Tibial artery (tissue), 4 donors: Measurements from ENCODE around the gene HPRT1.

Source experiments
- DNase-seq, 2 donors: peaks; one replicate each; pipeline ENCODE4 v3.0.0-alpha.2; 2019
- H3K27ac ChIP-seq, 2 donors: fragments of 200-600 bp; sonication (generic) in 1 of 2; 1 replicate in 1 of 2; 2 replicates in 1 of 2; pipeline ENCODE4 v1.5.1; 2018 to 2019; ENCODE audit warnings: mild to moderate bottlenecking in 1 of 2
- H3K27me3 ChIP-seq, 2 donors: fragments of 200-600 bp; sonication (generic) in 1 of 2; one replicate each; pipeline versions ENCODE4 v1.5.1 to v1.6.0; 2016 to 2019
- H3K36me3 ChIP-seq, 3 donors: fragments of 200-600 bp; sonication (generic) in 2 of 3; one replicate each; pipeline ENCODE4 v1.5.1; 2016 to 2019; ENCODE audit warnings: mild to moderate bottlenecking in 2 of 3
- H3K4me1 ChIP-seq, 4 donors: fragments of 200-600 bp; sonication (generic) in 2 of 4; 1 replicate in 3 of 4; 2 replicates in 1 of 4; pipeline ENCODE4 v1.5.1; 2016 to 2019
- H3K4me3 ChIP-seq, 2 donors: fragments of 200-600 bp; sonication (generic) in 1 of 2; 1 replicate in 1 of 2; 2 replicates in 1 of 2; pipeline ENCODE4 v1.5.1; 2018 to 2019; ENCODE audit warnings: mild to moderate bottlenecking in 2 of 2
- H3K9me3 ChIP-seq, 3 donors: fragments of 200-600 bp; sonication (generic) in 1 of 3; one replicate each; pipeline ENCODE4 v1.5.1; 2016 to 2019
- intact Hi-C: fragments of 100-400 bp; cut with DNase I; formaldehyde crosslinking; loops from one replicate; pipeline ENCODE4 v1.15.0; 2023; ENCODE audit warnings: low total_unique reads
- TF ChIP-seq, protein P1 (sequence below), 2 experiments: fragments of 200-600 bp in 1 of 2; fragments of 450-650 bp in 1 of 2; IDR thresholded peaks; one replicate each; pipeline ENCODE4 v1.5.1; 2017 to 2019; ENCODE audit warnings: antibody characterized with exemption in 2 of 2, mild to moderate bottlenecking in 1 of 2, moderate library complexity in 1 of 2

HPRT1 gene

DNA sequence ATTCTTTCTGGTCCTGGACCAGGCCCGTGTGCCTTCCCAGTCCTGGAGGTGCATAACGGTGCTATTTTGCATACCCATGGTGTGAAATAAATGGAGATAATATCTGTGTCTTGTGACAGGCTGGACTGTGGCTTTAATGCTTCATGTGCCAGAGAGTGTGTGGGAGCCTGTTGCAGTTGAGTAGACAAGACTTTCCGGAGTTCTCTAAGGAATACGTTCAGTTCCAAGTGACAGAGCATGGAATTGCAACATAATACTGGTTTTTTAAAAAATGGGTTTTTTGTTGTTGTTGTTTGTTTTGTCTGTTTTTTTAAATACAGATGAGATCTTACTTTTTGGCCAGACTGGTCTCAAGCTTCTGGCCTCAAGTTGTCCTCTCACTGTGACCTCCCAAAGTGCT, 74.0 kb downstream of the HPRT1 start:
- Histone ChIP-seq H3K4me3 (no peak overlapping the region), H3K9me3 (no peaks in the 10 kb centered on the region), H3K27ac (no peak overlapping the region), H3K36me3 (no peaks in the 10 kb centered on the region), H3K27me3 (no peaks in the 10 kb centered on the region), H3K4me1 (no peaks in the 10 kb centered on the region)
- intact Hi-C loops = no loop called here
- TF ChIP-seq, protein P1, sequence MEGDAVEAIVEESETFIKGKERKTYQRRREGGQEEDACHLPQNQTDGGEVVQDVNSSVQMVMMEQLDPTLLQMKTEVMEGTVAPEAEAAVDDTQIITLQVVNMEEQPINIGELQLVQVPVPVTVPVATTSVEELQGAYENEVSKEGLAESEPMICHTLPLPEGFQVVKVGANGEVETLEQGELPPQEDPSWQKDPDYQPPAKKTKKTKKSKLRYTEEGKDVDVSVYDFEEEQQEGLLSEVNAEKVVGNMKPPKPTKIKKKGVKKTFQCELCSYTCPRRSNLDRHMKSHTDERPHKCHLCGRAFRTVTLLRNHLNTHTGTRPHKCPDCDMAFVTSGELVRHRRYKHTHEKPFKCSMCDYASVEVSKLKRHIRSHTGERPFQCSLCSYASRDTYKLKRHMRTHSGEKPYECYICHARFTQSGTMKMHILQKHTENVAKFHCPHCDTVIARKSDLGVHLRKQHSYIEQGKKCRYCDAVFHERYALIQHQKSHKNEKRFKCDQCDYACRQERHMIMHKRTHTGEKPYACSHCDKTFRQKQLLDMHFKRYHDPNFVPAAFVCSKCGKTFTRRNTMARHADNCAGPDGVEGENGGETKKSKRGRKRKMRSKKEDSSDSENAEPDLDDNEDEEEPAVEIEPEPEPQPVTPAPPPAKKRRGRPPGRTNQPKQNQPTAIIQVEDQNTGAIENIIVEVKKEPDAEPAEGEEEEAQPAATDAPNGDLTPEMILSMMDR (IDR thresholded peaks at IDR 0.05) = no peak
- no peak for DNase-seq

DNA sequence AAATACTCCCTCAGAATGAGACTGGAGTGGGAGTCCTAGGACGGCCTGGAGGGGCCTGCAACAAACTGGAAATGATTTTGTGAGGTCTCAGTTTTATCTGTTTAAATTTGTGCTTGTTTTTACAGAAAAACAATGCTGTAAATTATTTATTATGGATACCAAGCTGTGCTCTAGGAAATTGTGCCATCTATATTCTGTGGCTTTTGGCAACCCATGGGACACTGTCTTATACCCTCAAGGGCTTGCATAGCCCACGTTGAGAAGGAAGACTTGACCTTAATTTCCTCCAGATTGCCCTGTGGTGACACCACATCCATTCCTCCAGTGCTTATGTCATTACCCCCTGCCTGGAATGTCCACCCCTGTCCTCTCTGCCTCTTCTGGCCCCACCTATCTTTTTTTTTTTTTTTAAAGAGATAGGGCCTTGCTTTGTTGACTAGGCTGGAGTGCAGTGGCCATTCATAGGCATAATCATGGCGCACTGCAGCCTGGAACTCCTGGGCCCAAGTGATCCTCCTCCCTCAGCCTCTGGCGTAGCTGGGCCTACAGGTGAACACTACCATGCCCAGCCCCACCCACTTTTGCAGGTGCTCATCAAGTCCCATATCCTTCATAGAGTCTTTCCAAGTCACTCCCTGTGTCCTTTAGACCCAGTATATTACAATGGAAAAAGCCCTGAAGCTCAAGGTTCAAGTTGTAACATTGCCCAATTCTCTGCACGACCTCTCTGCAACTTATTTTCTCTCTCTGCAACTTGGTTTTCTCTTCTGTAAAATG, 77.4 kb downstream of the HPRT1 start:
- TF ChIP-seq, protein P1 (IDR thresholded peaks at IDR 0.05) = no peak
- intact Hi-C loops = no loop called here
- H3K27ac ChIP-seq = no peak overlapping the region

DNA sequence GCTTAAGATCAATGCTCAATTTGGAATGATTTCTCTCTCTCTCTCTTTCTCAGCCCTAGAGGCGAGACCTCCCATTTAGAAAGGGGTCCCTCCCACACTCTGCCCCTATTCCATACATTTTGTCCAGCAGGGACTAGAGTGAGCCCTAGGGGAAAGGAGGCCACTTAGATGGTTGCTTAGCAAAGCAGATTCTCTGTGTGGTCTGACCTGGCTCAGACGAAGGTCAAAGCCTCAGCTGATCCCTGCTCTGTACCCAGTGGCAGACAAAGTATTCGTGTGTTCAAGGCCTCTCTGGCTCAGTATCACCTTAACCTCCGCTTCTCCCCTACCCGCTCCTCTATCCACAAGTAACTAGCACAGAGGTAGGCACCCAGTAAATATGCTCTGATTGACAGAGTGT, 78.4 kb downstream of the HPRT1 start:
- no peak for DNase-seq
- Histone ChIP-seq H3K27ac (no peak overlapping the region), H3K4me3 (no peak overlapping the region), H3K27me3 (no peaks in the 10 kb centered on the region), H3K9me3 (no peaks in the 10 kb centered on the region), H3K36me3 (no peaks in the 10 kb centered on the region), H3K4me1 (no peaks in the 10 kb centered on the region)
- intact Hi-C loops = no loop called here
- TF ChIP-seq, protein P1 (IDR thresholded peaks at IDR 0.05) = no peak

More for the DNA sequence above, 77.4 kb downstream of the HPRT1 start:
- Histone ChIP-seq H3K9me3 (no peaks in the 10 kb centered on the region), H3K36me3 (no peaks in the 10 kb centered on the region), H3K27me3 (no peaks in the 10 kb centered on the region), H3K4me3 (no peak overlapping the region), H3K4me1 (no peaks in the 10 kb centered on the region)
- no peak for DNase-seq

DNA sequence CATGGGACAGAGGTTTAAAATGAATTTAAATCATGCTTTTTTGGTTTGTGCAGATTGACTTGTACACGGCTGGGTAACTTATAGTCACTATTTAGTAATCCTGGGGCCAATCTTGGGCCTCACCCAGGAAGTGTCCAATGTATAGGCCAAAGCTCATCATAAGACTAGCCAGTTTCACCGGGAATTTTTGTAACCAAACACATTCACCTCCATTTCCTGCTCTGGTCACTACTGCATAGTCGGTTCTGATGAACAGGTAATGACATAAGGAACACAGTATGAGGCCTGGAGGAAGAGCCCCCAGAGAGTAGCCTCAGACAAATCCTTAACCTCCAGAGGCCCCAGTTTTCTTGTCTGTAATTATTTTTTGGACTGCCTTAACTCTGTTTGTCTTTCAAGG, 81.9 kb downstream of the HPRT1 start:
- no peak for DNase-seq
- Histone ChIP-seq H3K4me3 (no peak overlapping the region), H3K27me3 (peaks cover 0 to 17% of the 10 kb centered on the region in 2 donors), H3K36me3 (no peaks in the 10 kb centered on the region), H3K27ac (no peak overlapping the region), H3K4me1 (peaks cover 0 to 8% (median 3%) of the 10 kb centered on the region in 4 donors), H3K9me3 (no peaks in the 10 kb centered on the region)
- TF ChIP-seq, protein P1 (IDR thresholded peaks at IDR 0.05) = no peak
- intact Hi-C loops = no loop called here

DNA sequence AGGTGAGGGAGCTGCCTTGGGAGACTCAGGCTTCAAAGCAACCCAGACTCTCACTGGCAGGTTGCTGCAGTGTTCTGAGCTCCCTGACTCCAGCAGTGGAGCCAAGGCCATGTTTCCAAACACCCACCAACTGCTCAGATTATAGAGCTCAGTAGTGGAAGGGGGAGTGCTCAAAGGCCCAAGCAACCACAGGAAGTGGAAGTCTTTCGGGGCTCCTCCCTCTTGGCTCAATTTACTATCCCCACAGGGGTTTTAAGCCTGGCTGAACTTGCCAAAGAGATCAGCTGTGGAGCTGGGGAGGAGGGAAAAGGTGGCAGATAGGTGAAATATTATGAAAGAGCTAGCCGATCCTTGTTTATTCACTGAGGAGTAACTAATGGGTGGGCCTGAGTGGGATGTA, 82.5 kb downstream of the HPRT1 start:
- TF ChIP-seq, protein P1 (IDR thresholded peaks at IDR 0.05) = no peak
- H3K9me3 ChIP-seq = no peaks in the 10 kb centered on the region
- no peaks in the 10 kb centered on the region for H3K36me3 ChIP-seq
- peaks cover 0 to 17% of the 10 kb centered on the region in 2 donors for H3K27me3 ChIP-seq
- H3K4me1 ChIP-seq = peaks cover 0 to 8% (median 3%) of the 10 kb centered on the region in 4 donors
- H3K27ac ChIP-seq = no peak overlapping the region
- intact Hi-C loops = no loop called here
- no peak for DNase-seq
- no peak overlapping the region for H3K4me3 ChIP-seq
